SU-DHL-6 (cell line): ENCODE results near the gene CNTNAP5.

ENCODE experiments used
- H2AFZ ChIP-seq: fragments of 200-600 bp; sonication (generic); 2 replicates; pipeline ENCODE4 v1.6.1; 2014; ENCODE audit warnings: low read depth, mild to moderate bottlenecking, moderate library complexity, mixed read lengths, antibody characterized with exemption, low read length; ENCODE audit not compliant: severe bottlenecking
- H3F3A ChIP-seq: fragments of 200-600 bp; shearing (Covaris generic); 2 replicates; pipeline ENCODE4 v1.6.0; 2016; ENCODE audit warnings: antibody characterized with exemption, mild to moderate bottlenecking; ENCODE audit not compliant: insufficient read depth
- H3K27ac ChIP-seq: fragments of 200-600 bp; sonication (generic); 2 replicates; pipeline ENCODE4 v1.5.1; 2016; ENCODE audit warnings: low read depth, mild to moderate bottlenecking, low read length, moderate library complexity, mixed read lengths
- H3K27me3 ChIP-seq: fragments of 200-600 bp; sonication (generic), shearing (Covaris generic); 2 replicates; pipeline ENCODE4 v1.6.0; 2014; ENCODE audit warnings: mild to moderate bottlenecking, low read length
- H3K36me3 ChIP-seq: fragments of 200-600 bp; sonication (generic); 2 replicates; pipeline ENCODE4 v1.6.1; 2014; ENCODE audit warnings: mild to moderate bottlenecking, low read length, mixed read lengths
- H3K4me2 ChIP-seq: fragments of 300-600, 200-600 bp; shearing (Covaris generic), sonication (generic); 2 replicates; pipeline ENCODE4 v1.6.0; 2014; ENCODE audit warnings: low read length, low read depth, mild to moderate bottlenecking; ENCODE audit not compliant: poor library complexity, severe bottlenecking
- H3K4me3 ChIP-seq: fragments of 200-600 bp; sonication (generic); 2 replicates; pipeline ENCODE4 v1.5.1; 2014; ENCODE audit warnings: antibody characterized with exemption, low read length, mild to moderate bottlenecking, mixed read lengths; ENCODE audit not compliant: insufficient read depth, poor library complexity, severe bottlenecking
- H3K79me2 ChIP-seq: fragments of 200-600 bp; sonication (generic); 2 replicates; pipeline ENCODE4 v1.6.1; 2014; ENCODE audit warnings: mild to moderate bottlenecking, low read length, moderate library complexity; ENCODE audit not compliant: insufficient read depth
- H3K9ac ChIP-seq: fragments of 200-600 bp; sonication (generic); 2 replicates; pipeline ENCODE4 v1.7.0; 2014; ENCODE audit warnings: mild to moderate bottlenecking, low read length
- H3K9me2 ChIP-seq: fragments of 200-600 bp; sonication (generic); replicated peaks from 2 replicates; pipeline ENCODE4 v1.6.1; 2014; ENCODE audit warnings: low read length; ENCODE audit not compliant: insufficient read depth
- H3K9me3 ChIP-seq: fragments of 200-600 bp; sonication (generic); 2 replicates; pipeline ENCODE4 v1.6.1; 2014; ENCODE audit warnings: low read length, mixed read lengths; ENCODE audit not compliant: insufficient read depth
- H4K20me1 ChIP-seq: fragments of 200-600 bp; sonication (generic); 2 replicates; pipeline ENCODE4 v1.6.1; 2014; ENCODE audit warnings: low read depth, mild to moderate bottlenecking, antibody characterized with exemption, low read length, moderate library complexity, mixed read lengths
- CTCF ChIP-seq: fragments of 200-600 bp; sonication (generic); IDR thresholded peaks from one replicate; pipeline ENCODE4 v1.5.1; 2017; ENCODE audit warnings: antibody characterized with exemption, mild to moderate bottlenecking, low read length, moderate library complexity; ENCODE audit not compliant: insufficient read depth, poor library complexity, severe bottlenecking
- EZH2phosphoT487 ChIP-seq: fragments of 200-600 bp; sonication (generic), shearing (Covaris generic); conservative IDR thresholded peaks from 2 replicates; pipeline ENCODE4 v1.6.1; 2018; ENCODE audit warnings: mild to moderate bottlenecking, antibody characterized with exemption, low read length, moderate library complexity, mixed read lengths

Gene CNTNAP5

GRCh38 chr2:124805060-124805459 is 780.0 kb downstream of the CNTNAP5 start:
- Histone ChIP-seq H3K27me3 (no peaks in the 10 kb centered on the region), H2AFZ (no peak overlapping the region), H3F3A (no peaks in the 10 kb centered on the region), H3K79me2 (no peaks in the 10 kb centered on the region), H4K20me1 (no peaks in the 10 kb centered on the region), H3K9me3 (no peaks in the 10 kb centered on the region), H3K27ac (no peak overlapping the region), H3K4me3 (no peak overlapping the region), H3K9me2 (no peaks in the 10 kb centered on the region), H3K4me2 (no peak overlapping the region), H3K9ac (no peak overlapping the region), H3K36me3 (no peaks in the 10 kb centered on the region)
- TF ChIP-seq EZH2phosphoT487 (no peak), CTCF (no peak)

- no peak overlapping the region for H3K4me2 ChIP-seq
- H3K9me2 ChIP-seq = no peaks in the 10 kb centered on the region; the same call in 1 of the 2 replicates
- H3K9ac ChIP-seq = no peak overlapping the region
- H3K27me3 ChIP-seq = no peaks in the 10 kb centered on the region
- H3K27ac ChIP-seq = no peak overlapping the region
- no peaks in the 10 kb centered on the region for H3K79me2 ChIP-seq
- TF ChIP-seq CTCF (no peak), EZH2phosphoT487 (no peak)
- no peaks in the 10 kb centered on the region for H4K20me1 ChIP-seq
- H3K9me3 ChIP-seq = no peaks in the 10 kb centered on the region
- H3F3A ChIP-seq = no peaks in the 10 kb centered on the region
- H3K4me3 ChIP-seq = no peak overlapping the region
- no peak overlapping the region for H2AFZ ChIP-seq
- no peaks in the 10 kb centered on the region for H3K36me3 ChIP-seq
Observed at GRCh38 chr2:124810132-124810531, 785.0 kb downstream of the CNTNAP5 start.

- TF ChIP-seq EZH2phosphoT487 (no peak), CTCF (no peak)
- no peaks in the 10 kb centered on the region; the same call in 1 of the 2 replicates for H3K9me2 ChIP-seq
- H3K4me3 ChIP-seq = no peak overlapping the region
- H3F3A ChIP-seq = no peaks in the 10 kb centered on the region
- H3K27ac ChIP-seq = no peak overlapping the region
- no peak overlapping the region for H3K4me2 ChIP-seq
- H3K9ac ChIP-seq = no peak overlapping the region
- H3K27me3 ChIP-seq = no peaks in the 10 kb centered on the region
- H3K36me3 ChIP-seq = no peaks in the 10 kb centered on the region
- no peaks in the 10 kb centered on the region for H3K9me3 ChIP-seq
- H3K79me2 ChIP-seq = no peaks in the 10 kb centered on the region
- no peaks in the 10 kb centered on the region for H4K20me1 ChIP-seq
- H2AFZ ChIP-seq = no peak overlapping the region
Observed at GRCh38 chr2:124814968-124815745, 790.1 kb downstream of the CNTNAP5 start.
